GM12801 (cell line): Measurements from ENCODE around the gene VPS8.

Experiments
- CTCF ChIP-seq: IDR thresholded peaks from one replicate; pipeline ENCODE4 v1.5.1; 2011; ENCODE audit warnings: control low read depth; ENCODE audit not compliant: insufficient read length; ENCODE audit errors: extremely low read depth

Gene VPS8

GRCh38 chr3:185093116-185093515 is 281.1 kb downstream of the VPS8 start:
- no peak for TF ChIP-seq CTCF

- TF ChIP-seq CTCF: no peak
Measured at GRCh38 chr3:185094697-185095096, 282.7 kb downstream of the VPS8 start.
